ENCODE results near the gene LCN1.

- TF ChIP-seq CTCF (IDR thresholded peaks at IDR 0.05) (no peak), POLR2A (IDR thresholded peaks at IDR 0.05) (no peak)
Measured at GRCh38 chr9:135573124-135573523, 51.9 kb downstream of the LCN1 start.

All from suprapubic skin (tissue), 3 donors.